ENCODE measurements around the gene NFS1. TPM values are rescaled to one million over a fixed set of nuclear protein-coding genes. Genes with fewer than 3 reads are reported as not detected.
A peak's percentile ranks its signal among the peaks of the same experiment; 100 is the strongest.
"Not testable (repeated sequence)": the region's sequence is repeated elsewhere in the genome, so short reads cannot be mapped to it uniquely, and the experiment has no call there.

NFS1 gene
- total RNA-seq = 10 to 100 TPM; 27.0 to 37.4 TPM

GRCh38 chr20:35699127-35699956, at the start of gene NFS1, which contains the start of gene ROMO1:
TSS of gene NFS1 (minus strand) at chr20:35699352. CDS start at chr20:35699288, 64 bp downstream.
TSS of gene ROMO1 (plus strand) at chr20:35699405. CDS start at chr20:35699633, 228 bp downstream.
- Mint-ChIP-seq H3K9me3 (no peaks in the 10 kb centered on the region), H3K36me3 (peaks cover 35% of the 10 kb centered on the region), H3K4me3 (peak within 1 kb of the TSS; percentile 98), H3K27me3 (no peaks in the 10 kb centered on the region), H3K4me1 (ENCODE audit: low read depth in 2 of 2) (peaks cover 41 to 47% of the 10 kb centered on the region in 2 donors), H3K27ac (peak within 1 kb of the TSS; percentile 88 to 98)
- ATAC-seq (peak; percentile 93 to 95), DNase-seq (ENCODE audit: low spot score) (peak; percentile 89)

- not testable (repeated sequence) for H3K27me3 Mint-ChIP-seq; ATAC-seq; H3K9me3 Mint-ChIP-seq; DNase-seq (ENCODE audit: low spot score)
- H3K36me3 Mint-ChIP-seq = peaks cover 20% of the 10 kb centered on the region
- H3K4me3 Mint-ChIP-seq = peak overlapping the region; percentile 93
- H3K4me1 Mint-ChIP-seq (ENCODE audit: low read depth in 2 of 2) = peaks cover 31 to 36% of the 10 kb centered on the region in 2 donors
- peak overlapping the region; percentile 93 to 99 for H3K27ac Mint-ChIP-seq
Observed at GRCh38 chr20:35744492-35744841, 45.3 kb upstream of the NFS1 start.

GRCh38 chr20:35743693-35744491, 44.7 kb upstream of the NFS1 start:
- peak overlapping the region; percentile 93 for H3K4me3 Mint-ChIP-seq
- peaks cover 35 to 40% of the 10 kb centered on the region in 2 donors for H3K4me1 Mint-ChIP-seq (ENCODE audit: low read depth in 2 of 2)
- no peaks in the 10 kb centered on the region for H3K27me3 Mint-ChIP-seq
- DNase-seq (ENCODE audit: low spot score) = no peak
- peak overlapping the region; percentile 93 to 99 for H3K27ac Mint-ChIP-seq
- H3K9me3 Mint-ChIP-seq = no peaks in the 10 kb centered on the region
- no peak for ATAC-seq
- H3K36me3 Mint-ChIP-seq = peaks cover 24% of the 10 kb centered on the region

- ATAC-seq = no peak
- Mint-ChIP-seq H3K27me3 (no peaks in the 10 kb centered on the region), H3K4me1 (ENCODE audit: low read depth in 2 of 2) (peaks cover 44 to 50% of the 10 kb centered on the region in 2 donors), H3K9me3 (no peaks in the 10 kb centered on the region), H3K27ac (peak overlapping the region; percentile 93 to 99), H3K36me3 (peaks cover 33% of the 10 kb centered on the region), H3K4me3 (peak overlapping the region; percentile 93)
- DNase-seq (ENCODE audit: low spot score) = no peak
Observed at GRCh38 chr20:35742741-35743523, 43.8 kb upstream of the NFS1 start.

- Mint-ChIP-seq H3K4me3 (peak within 1 kb of the TSS; percentile 93), H3K36me3 (peaks cover 34% of the 10 kb centered on the region), H3K27ac (peak within 1 kb of the TSS; percentile 93 to 99), H3K4me1 (ENCODE audit: low read depth in 2 of 2) (peaks cover 44 to 50% of the 10 kb centered on the region in 2 donors), H3K9me3 (no peaks in the 10 kb centered on the region), H3K27me3 (no peaks in the 10 kb centered on the region)
- DNase-seq (ENCODE audit: low spot score) = peak; percentile 100
- ATAC-seq = peak; percentile 94 to 96
Observed at GRCh38 chr20:35741892-35742740, 43.0 kb upstream of the NFS1 start, which contains the start of gene RBM39. TSS of gene RBM39 (minus strand) at chr20:35742260. CDS start at chr20:35740874, 1,386 bp downstream.

- no peaks in the 10 kb centered on the region for H3K9me3 Mint-ChIP-seq
- H3K27me3 Mint-ChIP-seq = no peaks in the 10 kb centered on the region
- H3K27ac Mint-ChIP-seq = peak overlapping the region; percentile 93 to 99
- ATAC-seq (no peak), DNase-seq (ENCODE audit: low spot score) (no peak)
- peak overlapping the region; percentile 93 for H3K4me3 Mint-ChIP-seq
- peaks cover 54 to 63% of the 10 kb centered on the region in 2 donors for H3K4me1 Mint-ChIP-seq (ENCODE audit: low read depth in 2 of 2)
- peaks cover 46% of the 10 kb centered on the region for H3K36me3 Mint-ChIP-seq
Observed at GRCh38 chr20:35739294-35740163, 40.4 kb upstream of the NFS1 start.

GRCh38 chr20:35738410-35739179, 39.4 kb upstream of the NFS1 start:
- peaks cover 56 to 63% of the 10 kb centered on the region in 2 donors for H3K4me1 Mint-ChIP-seq (ENCODE audit: low read depth in 2 of 2)
- peaks cover 55% of the 10 kb centered on the region for H3K36me3 Mint-ChIP-seq
- H3K27me3 Mint-ChIP-seq = no peaks in the 10 kb centered on the region
- peak overlapping the region; percentile 75 for H3K27ac Mint-ChIP-seq
- no peaks in the 10 kb centered on the region for H3K9me3 Mint-ChIP-seq
- H3K4me3 Mint-ChIP-seq = peak overlapping the region; percentile 93
- ATAC-seq (no peak), DNase-seq (ENCODE audit: low spot score) (no peak)

- peak overlapping the region; percentile 93 for H3K4me3 Mint-ChIP-seq
- no peaks in the 10 kb centered on the region for H3K27me3 Mint-ChIP-seq
- no peak for DNase-seq (ENCODE audit: low spot score)
- peaks cover 58 to 62% of the 10 kb centered on the region in 2 donors for H3K4me1 Mint-ChIP-seq (ENCODE audit: low read depth in 2 of 2)
- H3K27ac Mint-ChIP-seq = peak overlapping the region; percentile 75
- no peak for ATAC-seq
- no peaks in the 10 kb centered on the region for H3K9me3 Mint-ChIP-seq
- peaks cover 58% of the 10 kb centered on the region for H3K36me3 Mint-ChIP-seq
Observed at GRCh38 chr20:35737865-35738333, 38.7 kb upstream of the NFS1 start.

GRCh38 chr20:35735826-35736470, 36.8 kb upstream of the NFS1 start:
- Mint-ChIP-seq H3K27ac (peak overlapping the region; percentile 64 to 71), H3K9me3 (no peaks in the 10 kb centered on the region), H3K27me3 (no peaks in the 10 kb centered on the region), H3K4me3 (peak overlapping the region; percentile 70), H3K4me1 (ENCODE audit: low read depth in 2 of 2) (peaks cover 54 to 61% of the 10 kb centered on the region in 2 donors), H3K36me3 (peaks cover 59% of the 10 kb centered on the region)
- ATAC-seq (no peak), DNase-seq (ENCODE audit: low spot score) (no peak)

GRCh38 chr20:35734777-35735649, 35.9 kb upstream of the NFS1 start:
- ATAC-seq = no peak
- Mint-ChIP-seq H3K9me3 (no peaks in the 10 kb centered on the region), H3K4me1 (ENCODE audit: low read depth in 2 of 2) (peaks cover 50 to 61% of the 10 kb centered on the region in 2 donors), H3K36me3 (peaks cover 53% of the 10 kb centered on the region), H3K27ac (peak overlapping the region; percentile 51 to 64), H3K4me3 (peak overlapping the region; percentile 70), H3K27me3 (no peaks in the 10 kb centered on the region)
- no peak for DNase-seq (ENCODE audit: low spot score)
